ENCODE data around the gene PLEKHA4.
A peak's percentile ranks its signal among the peaks of the same experiment; 100 is the strongest.

PLEKHA4 gene

GRCh38 chr19:48821633-48822032 lies 46.8 kb downstream of the PLEKHA4 start:
- no peak overlapping the region for H3K4me2 ChIP-seq (ENCODE audit: low read depth, low read length)
- no peak overlapping the region for H3K4me3 ChIP-seq (ENCODE audit: low read length)
- no peaks in the 10 kb centered on the region for H4K20me1 ChIP-seq (ENCODE audit: insufficient read depth, low read length)
- no peaks in the 10 kb centered on the region for H3K27me3 ChIP-seq (replicated peaks; ENCODE audit: insufficient read depth, low read length)
- no peak overlapping the region for H3K9ac ChIP-seq (ENCODE audit: low read length)
- no peaks in the 10 kb centered on the region for H3K9me3 ChIP-seq (replicated peaks; ENCODE audit: insufficient read depth, low read length)
- no peak overlapping the region for H2AFZ ChIP-seq (ENCODE audit: low read length)
- peaks cover under 1% of the 10 kb centered on the region; the same call in 1 of the 2 replicates for H3K4me1 ChIP-seq (ENCODE audit: low read length)
- H3K27ac ChIP-seq (ENCODE audit: low read length) = no peak overlapping the region
- H3K36me3 ChIP-seq (replicated peaks; ENCODE audit: insufficient read depth, low read length) = no peaks in the 10 kb centered on the region
- no peak for DNase-seq
- no peaks in the 10 kb centered on the region for H3F3A ChIP-seq (ENCODE audit: insufficient read depth, low read length)
- no peaks in the 10 kb centered on the region for H3K79me2 ChIP-seq (ENCODE audit: low read length)
- TF ChIP-seq EZH2 (optimal IDR thresholded peaks at IDR 0.05; ENCODE audit: low read depth, low read length) (no peak), CTCF (IDR thresholded peaks at IDR 0.05; ENCODE audit: low read length) (no peak), EZH2phosphoT487 (IDR thresholded peaks at IDR 0.05; ENCODE audit: low read length) (no peak)
- H3K9me2 ChIP-seq (replicated peaks; ENCODE audit: insufficient read depth, low read length) = no peaks in the 10 kb centered on the region

GRCh38 chr19:48819366-48819816 lies 49.0 kb downstream of the PLEKHA4 start:
- no peaks in the 10 kb centered on the region for H3K27me3 ChIP-seq (replicated peaks; ENCODE audit: insufficient read depth, low read length)
- no peak overlapping the region for H2AFZ ChIP-seq (ENCODE audit: low read length)
- no peaks in the 10 kb centered on the region for H3K36me3 ChIP-seq (replicated peaks; ENCODE audit: insufficient read depth, low read length)
- no peak overlapping the region for H3K27ac ChIP-seq (ENCODE audit: low read length)
- H3K9me3 ChIP-seq (replicated peaks; ENCODE audit: insufficient read depth, low read length) = no peaks in the 10 kb centered on the region
- no peaks in the 10 kb centered on the region for H4K20me1 ChIP-seq (ENCODE audit: insufficient read depth, low read length)
- peaks cover 13% of the 10 kb centered on the region for H3K4me1 ChIP-seq (ENCODE audit: low read length)
- H3F3A ChIP-seq (ENCODE audit: insufficient read depth, low read length) = peaks cover 5% of the 10 kb centered on the region; the same call in 1 of the 2 replicates
- H3K4me2 ChIP-seq (ENCODE audit: low read depth, low read length) = no peak overlapping the region
- TF ChIP-seq EZH2phosphoT487 (IDR thresholded peaks at IDR 0.05; ENCODE audit: low read length) (no peak), CTCF (IDR thresholded peaks at IDR 0.05; ENCODE audit: low read length) (no peak), EZH2 (optimal IDR thresholded peaks at IDR 0.05; ENCODE audit: low read depth, low read length) (no peak)
- H3K9me2 ChIP-seq (replicated peaks; ENCODE audit: insufficient read depth, low read length) = no peaks in the 10 kb centered on the region
- H3K79me2 ChIP-seq (ENCODE audit: low read length) = no peaks in the 10 kb centered on the region
- H3K9ac ChIP-seq (ENCODE audit: low read length) = no peak overlapping the region
- H3K4me3 ChIP-seq (ENCODE audit: low read length) = no peak overlapping the region
- no peak for DNase-seq

- H4K20me1 ChIP-seq (ENCODE audit: insufficient read depth, low read length) = no peaks in the 10 kb centered on the region
- no peaks in the 10 kb centered on the region for H3K79me2 ChIP-seq (ENCODE audit: low read length)
- no peak overlapping the region for H3K9ac ChIP-seq (ENCODE audit: low read length)
- no peaks in the 10 kb centered on the region for H3K27me3 ChIP-seq (replicated peaks; ENCODE audit: insufficient read depth, low read length)
- no peak overlapping the region for H3K4me2 ChIP-seq (ENCODE audit: low read depth, low read length)
- H3K36me3 ChIP-seq (replicated peaks; ENCODE audit: insufficient read depth, low read length) = no peaks in the 10 kb centered on the region
- no peak for TF ChIP-seq EZH2 (optimal IDR thresholded peaks at IDR 0.05; ENCODE audit: low read depth, low read length)
- no peak for TF ChIP-seq EZH2phosphoT487 (IDR thresholded peaks at IDR 0.05; ENCODE audit: low read length)
- TF ChIP-seq CTCF (IDR thresholded peaks at IDR 0.05; ENCODE audit: low read length) = no peak
- no peak overlapping the region for H3K27ac ChIP-seq (ENCODE audit: low read length)
- H3K4me1 ChIP-seq (ENCODE audit: low read length) = peaks cover 13% of the 10 kb centered on the region
- H2AFZ ChIP-seq (ENCODE audit: low read length) = no peak overlapping the region
- H3F3A ChIP-seq (ENCODE audit: insufficient read depth, low read length) = peaks cover 5% of the 10 kb centered on the region; the same call in 1 of the 2 replicates
- no peaks in the 10 kb centered on the region for H3K9me2 ChIP-seq (replicated peaks; ENCODE audit: insufficient read depth, low read length)
- DNase-seq = peak; percentile 26
- no peak overlapping the region for H3K4me3 ChIP-seq (ENCODE audit: low read length)
- no peaks in the 10 kb centered on the region for H3K9me3 ChIP-seq (replicated peaks; ENCODE audit: insufficient read depth, low read length)
Measured at GRCh38 chr19:48818234-48818820, 50.1 kb downstream of the PLEKHA4 start.

Data from MM.1S (cell line).